ENCODE data around the gene FFAR3. TPM values are rescaled to one million over a fixed set of nuclear protein-coding genes. Genes with fewer than 3 reads are reported as not detected.

FFAR3 gene
- polyA plus RNA-seq, 1 donor (not counting 4 experiments of a cell fraction or from before 2014, with no cell fraction given), result not detected

- dilution Hi-C loops (cut with MboI; ENCODE audit: extremely low pct_ligation_motif_present, low sequenced_read_pairs), result no loop called here
- FAIRE-seq (no peak), DNase-seq (ENCODE audit: low read depth, low spot score) (no peak)
- Histone ChIP-seq H3K9me3 (ENCODE audit: control insufficient read depth, low read depth, low read length) (no peaks in the 10 kb centered on the region), H3K4me3 (ENCODE audit: control insufficient read depth in 2 of 3, extremely low read depth in 1 of 3, insufficient read depth in 2 of 3, low read depth in 1 of 3, low read length in 3 of 3) (no peak overlapping the region), H3K4me2 (ENCODE audit: control insufficient read depth, extremely low read depth, insufficient read depth, low read depth, low read length) (no peak overlapping the region), H3K36me3 (ENCODE audit: control insufficient read depth in 2 of 2, extremely low read depth in 1 of 2, insufficient read depth in 2 of 2, low read length in 2 of 2) (no peaks in the 10 kb centered on the region), H3K4me1 (ENCODE audit: control insufficient read depth, extremely low read depth, insufficient read depth, low read length) (no peaks in the 10 kb centered on the region), H3K27ac (ENCODE audit: control insufficient read depth, insufficient read depth, low read length) (no peak overlapping the region), H3K9ac (ENCODE audit: control insufficient read depth, extremely low read depth, insufficient read depth, low read length) (no peak overlapping the region), H2AFZ (ENCODE audit: control insufficient read depth, low read length) (no peak overlapping the region), H3K9me1 (ENCODE audit: control insufficient read depth, extremely low read depth, insufficient read depth, low read length) (no peaks in the 10 kb centered on the region), H4K20me1 (ENCODE audit: control insufficient read depth, extremely low read depth, insufficient read depth, low read length) (no peaks in the 10 kb centered on the region), H3K27me3 (ENCODE audit: control insufficient read depth, extremely low read depth, insufficient read depth, low read length) (peaks cover 22% of the 10 kb centered on the region), H3K79me2 (ENCODE audit: control insufficient read depth, insufficient read depth, low read length) (no peaks in the 10 kb centered on the region)
- no peak for TF ChIP-seq CTCF (optimal IDR thresholded peaks at IDR 0.05 in 1 of 3, IDR thresholded peaks at IDR 0.05 in 1 of 3, conservative IDR thresholded peaks at IDR 0.05 in 1 of 3; ENCODE audit: extremely low read depth in 1 of 3, insufficient read depth in 2 of 3, low read length in 3 of 3)
- TF ChIP-seq EZH2 (IDR thresholded peaks at IDR 0.05; ENCODE audit: low read length), result no peak
These were observed 13.7 kb upstream of the FFAR3 start for GRCh38 chr19:35344511-35345031.

- Histone ChIP-seq H3K36me3 (ENCODE audit: control insufficient read depth in 2 of 2, extremely low read depth in 1 of 2, insufficient read depth in 2 of 2, low read length in 2 of 2) (no peaks in the 10 kb centered on the region), H3K9me1 (ENCODE audit: control insufficient read depth, extremely low read depth, insufficient read depth, low read length) (no peaks in the 10 kb centered on the region), H2AFZ (ENCODE audit: control insufficient read depth, low read length) (no peak overlapping the region), H3K27ac (ENCODE audit: control insufficient read depth, insufficient read depth, low read length) (no peak overlapping the region), H4K20me1 (ENCODE audit: control insufficient read depth, extremely low read depth, insufficient read depth, low read length) (no peaks in the 10 kb centered on the region), H3K4me1 (ENCODE audit: control insufficient read depth, extremely low read depth, insufficient read depth, low read length) (no peaks in the 10 kb centered on the region), H3K4me2 (ENCODE audit: control insufficient read depth, extremely low read depth, insufficient read depth, low read depth, low read length) (no peak overlapping the region), H3K9ac (ENCODE audit: control insufficient read depth, extremely low read depth, insufficient read depth, low read length) (no peak overlapping the region), H3K4me3 (ENCODE audit: control insufficient read depth in 2 of 3, extremely low read depth in 1 of 3, insufficient read depth in 2 of 3, low read depth in 1 of 3, low read length in 3 of 3) (no peak overlapping the region), H3K27me3 (ENCODE audit: control insufficient read depth, extremely low read depth, insufficient read depth, low read length) (peaks cover 19% of the 10 kb centered on the region), H3K79me2 (ENCODE audit: control insufficient read depth, insufficient read depth, low read length) (no peaks in the 10 kb centered on the region), H3K9me3 (ENCODE audit: control insufficient read depth, low read depth, low read length) (no peaks in the 10 kb centered on the region)
- dilution Hi-C loops (cut with MboI; ENCODE audit: extremely low pct_ligation_motif_present, low sequenced_read_pairs), result no loop called here
- TF ChIP-seq EZH2 (IDR thresholded peaks at IDR 0.05; ENCODE audit: low read length) (no peak), CTCF (optimal IDR thresholded peaks at IDR 0.05 in 1 of 3, IDR thresholded peaks at IDR 0.05 in 1 of 3, conservative IDR thresholded peaks at IDR 0.05 in 1 of 3; ENCODE audit: extremely low read depth in 1 of 3, insufficient read depth in 2 of 3, low read length in 3 of 3) (no peak)
- FAIRE-seq (no peak), DNase-seq (ENCODE audit: low read depth, low spot score) (no peak)
These were observed 12.6 kb upstream of the FFAR3 start for GRCh38 chr19:35345671-35346111.
